Testis (tissue), 3 donors: ENCODE data around the gene SLC12A9. TPM values are rescaled to one million over a fixed set of nuclear protein-coding genes. Genes with fewer than 3 reads are reported as not detected.

Experiments
- DNase-seq: peaks from one replicate; pipeline ENCODE4 v3.0.0-alpha.2; 2019
- H3K27ac ChIP-seq, 2 donors: fragments of 200-600 bp; sonication (generic); one replicate each; pipeline ENCODE4 v1.5.1; 2019
- H3K27me3 ChIP-seq: fragments of 200-600 bp; sonication (generic); one replicate; pipeline ENCODE4 v1.5.1; 2019
- H3K36me3 ChIP-seq: fragments of 200-600 bp; sonication (generic); one replicate; pipeline ENCODE4 v1.5.1; 2017; ENCODE audit warnings: low read depth; ENCODE audit errors: missing control alignments
- H3K4me1 ChIP-seq: fragments of 200-600 bp; sonication (generic); one replicate; pipeline ENCODE4 v1.5.1; 2019
- H3K4me3 ChIP-seq, 2 donors: fragments of 200-600 bp; sonication (generic); one replicate each; pipeline ENCODE4 v1.5.1; 2017 to 2019
- H3K9me3 ChIP-seq: fragments of 200-600 bp; sonication (generic); one replicate; pipeline ENCODE4 v1.5.1; 2017
- POLR2A ChIP-seq: fragments of 450-650 bp; IDR thresholded peaks from one replicate; pipeline ENCODE4 v1.6.1; 2017; ENCODE audit warnings: antibody characterized with exemption, mild to moderate bottlenecking, moderate library complexity
- WGBS, 2 donors: methylation state at CpG; one replicate each; pipeline ENCODE4 v1.1.5; 2018; 5-methylcytosine and 5-hydroxymethylcytosine counted together
- intact Hi-C: fragments of 100-400 bp; cut with DNase I; formaldehyde crosslinking; loops from one replicate; pipeline ENCODE4 v1.15.1; 2023; ENCODE audit warnings: low total_unique reads
- polyA plus RNA-seq: library from polyadenylated mRNA; stranded (reverse); fragments of 350-450 nt; fragmentation: Illumina TruSeq; extraction: RNeasy Lipid Tissue Mini Kit (QIAGEN cat#74804); gene quantifications from one replicate; pipeline ENCODE4 v1.2.3, GENCODE V29; 2014; ENCODE audit warnings: low read depth, low replicate concordance; ENCODE audit not compliant: insufficient read depth
- total RNA-seq, 2 donors: library from RNA; depleted of rRNA; stranded (reverse); fragments of >200 nt; gene quantifications; one replicate each; pipeline ENCODE4 v1.2.3, GENCODE V29; 2016
- TF ChIP-seq, protein P1 (sequence below), 3 experiments: fragments of 450-650 bp in 2 of 3; fragments of 200-600 bp in 1 of 3; sonication (generic) in 1 of 3; IDR thresholded peaks; one replicate each; pipeline ENCODE4 v1.5.1; 2016 to 2019; ENCODE audit warnings: antibody characterized with exemption in 3 of 3, mild to moderate bottlenecking in 2 of 3, moderate library complexity in 1 of 3

SLC12A9 gene
- total and polyA plus RNA-seq, 3 donors from 2014 or later: 12.8 to 18.9 (median 13.8) TPM

- H3K9me3 ChIP-seq: no peaks in the 10 kb centered on the region
- no peaks in the 10 kb centered on the region for H3K36me3 ChIP-seq
- intact Hi-C loops: no loop called here
- H3K4me3 ChIP-seq: no peak overlapping the region
- H3K27ac ChIP-seq: no peak overlapping the region
- no peaks in the 10 kb centered on the region for H3K27me3 ChIP-seq
- peaks cover 19% of the 10 kb centered on the region for H3K4me1 ChIP-seq
- no peak for DNase-seq
- WGBS, 2 donors: 59 to 75% methylated on average over 10 of the region's 10 CpGs
- no peak for TF ChIP-seq POLR2A
- TF ChIP-seq, protein P1, sequence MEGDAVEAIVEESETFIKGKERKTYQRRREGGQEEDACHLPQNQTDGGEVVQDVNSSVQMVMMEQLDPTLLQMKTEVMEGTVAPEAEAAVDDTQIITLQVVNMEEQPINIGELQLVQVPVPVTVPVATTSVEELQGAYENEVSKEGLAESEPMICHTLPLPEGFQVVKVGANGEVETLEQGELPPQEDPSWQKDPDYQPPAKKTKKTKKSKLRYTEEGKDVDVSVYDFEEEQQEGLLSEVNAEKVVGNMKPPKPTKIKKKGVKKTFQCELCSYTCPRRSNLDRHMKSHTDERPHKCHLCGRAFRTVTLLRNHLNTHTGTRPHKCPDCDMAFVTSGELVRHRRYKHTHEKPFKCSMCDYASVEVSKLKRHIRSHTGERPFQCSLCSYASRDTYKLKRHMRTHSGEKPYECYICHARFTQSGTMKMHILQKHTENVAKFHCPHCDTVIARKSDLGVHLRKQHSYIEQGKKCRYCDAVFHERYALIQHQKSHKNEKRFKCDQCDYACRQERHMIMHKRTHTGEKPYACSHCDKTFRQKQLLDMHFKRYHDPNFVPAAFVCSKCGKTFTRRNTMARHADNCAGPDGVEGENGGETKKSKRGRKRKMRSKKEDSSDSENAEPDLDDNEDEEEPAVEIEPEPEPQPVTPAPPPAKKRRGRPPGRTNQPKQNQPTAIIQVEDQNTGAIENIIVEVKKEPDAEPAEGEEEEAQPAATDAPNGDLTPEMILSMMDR (IDR thresholded peaks at IDR 0.05): no peak
These were observed 11.0 kb downstream of the SLC12A9 start for GRCh38 chr7:100863406-100863950.

- Histone ChIP-seq H3K4me3 (no peak overlapping the region), H3K27ac (no peak overlapping the region), H3K36me3 (no peaks in the 10 kb centered on the region), H3K4me1 (peaks cover 25% of the 10 kb centered on the region), H3K9me3 (no peaks in the 10 kb centered on the region), H3K27me3 (no peaks in the 10 kb centered on the region)
- intact Hi-C loops: no loop called here
- 90 to 91% methylated on average over 12 of the region's 12 CpGs for WGBS, 2 donors
- no peak for DNase-seq
- TF ChIP-seq, protein P1 (IDR thresholded peaks at IDR 0.05): no peak
- TF ChIP-seq POLR2A: no peak
These were observed 11.8 kb downstream of the SLC12A9 start for GRCh38 chr7:100864263-100864845.

DNA sequence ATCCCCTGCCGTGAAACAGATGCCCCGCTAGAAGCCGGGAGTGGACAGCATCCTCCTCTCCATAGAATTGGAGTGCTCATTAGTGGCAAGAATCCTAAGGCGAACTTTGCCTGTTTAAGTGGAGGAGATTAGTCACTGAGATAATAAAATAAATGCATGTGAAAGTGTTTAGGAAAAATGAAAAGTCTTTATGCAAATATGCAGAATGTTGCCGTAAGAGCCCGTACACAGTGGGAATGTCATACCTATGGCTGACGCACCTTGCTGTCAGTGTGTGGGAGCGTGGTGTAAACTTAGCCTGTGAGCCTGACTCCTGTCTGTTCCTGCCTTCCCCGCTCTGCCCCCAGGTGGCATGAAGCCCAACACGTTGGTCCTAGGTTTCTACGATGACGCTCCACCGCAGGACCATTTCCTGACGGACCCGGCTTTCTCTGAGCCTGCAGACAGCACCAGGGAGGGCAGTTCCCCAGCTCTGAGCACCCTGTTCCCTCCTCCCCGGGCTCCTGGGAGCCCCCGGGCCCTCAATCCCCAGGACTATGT, 12.9 kb downstream of the SLC12A9 start:
- DNase-seq: no peak
- intact Hi-C loops: no loop called here
- 78 to 81% methylated on average over 14 to 17 of the region's 17 CpGs for WGBS, 2 donors
- no peak for TF ChIP-seq POLR2A
- TF ChIP-seq, protein P1 (IDR thresholded peaks at IDR 0.05): no peak
- Histone ChIP-seq H3K36me3 (no peaks in the 10 kb centered on the region), H3K27me3 (no peaks in the 10 kb centered on the region), H3K27ac (peak overlapping the region; percentile 94 to 98), H3K9me3 (no peaks in the 10 kb centered on the region), H3K4me1 (peaks cover 25% of the 10 kb centered on the region), H3K4me3 (no peak overlapping the region)

GRCh38 chr7:100865938-100866728, 13.6 kb downstream of the SLC12A9 start:
- Histone ChIP-seq H3K27ac (peak overlapping the region; percentile 94 to 98), H3K4me3 (peak overlapping the region in 1 of 2 donors; percentile 17), H3K4me1 (peaks cover 25% of the 10 kb centered on the region), H3K36me3 (no peaks in the 10 kb centered on the region), H3K27me3 (no peaks in the 10 kb centered on the region), H3K9me3 (no peaks in the 10 kb centered on the region)
- intact Hi-C loops: no loop called here
- WGBS, 2 donors: 47 to 100% methylated on average over 8 to 43 of the region's 46 CpGs
- no peak for TF ChIP-seq POLR2A
- TF ChIP-seq, protein P1 (IDR thresholded peaks at IDR 0.05): no peak
- peak; percentile 87 for DNase-seq
